Esophagus muscularis mucosa (tissue), 4 donors: ENCODE results near the gene COPRS.

Experiments
- EP300 ChIP-seq: sonication (generic); formaldehyde crosslinking; IDR thresholded peaks from one replicate; pipeline ENCODE4 v1.6.1; 2017; ENCODE audit warnings: antibody characterized with exemption
- POLR2A ChIP-seq: fragments of 450-650 bp; IDR thresholded peaks from one replicate; pipeline ENCODE4 v1.6.1; 2017; ENCODE audit warnings: antibody characterized with exemption, moderate library complexity, mild to moderate bottlenecking, low read depth
- POLR2AphosphoS5 ChIP-seq, 2 donors: sonication (generic); formaldehyde crosslinking; IDR thresholded peaks; one replicate each; pipeline ENCODE4 v1.6.1; 2017; ENCODE audit warnings: antibody characterized with exemption in 2 of 2
- TF ChIP-seq, protein P1 (sequence below), 3 experiments: fragments of 200-600 bp in 2 of 3; fragments of 450-650 bp in 1 of 3; sonication (generic) in 2 of 3; IDR thresholded peaks; one replicate each; pipeline ENCODE4 v1.5.1; 2017 to 2019; ENCODE audit warnings: antibody characterized with exemption in 3 of 3, mild to moderate bottlenecking in 2 of 3, moderate library complexity in 1 of 3

DNA sequence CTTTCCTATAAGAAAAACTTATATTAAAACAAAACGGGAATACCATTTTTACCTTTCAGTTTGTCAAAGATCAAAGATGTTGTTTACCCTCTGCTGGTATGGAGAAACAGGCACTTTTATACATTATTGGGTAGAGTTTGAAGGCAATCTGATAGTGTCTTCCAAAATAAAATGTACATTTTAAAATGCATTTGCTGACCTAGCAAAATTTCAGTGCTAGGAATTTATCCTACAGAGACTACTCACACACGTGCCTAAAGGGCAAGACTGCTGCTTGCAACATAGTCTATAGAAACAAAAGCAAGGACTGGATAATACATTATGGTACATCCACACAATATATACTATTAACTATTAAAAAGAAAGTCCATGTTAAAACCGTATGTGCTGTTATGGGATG, 36.0 kb downstream of the COPRS start:
- TF ChIP-seq POLR2AphosphoS5 (IDR thresholded peaks at IDR 0.05) (no peak), POLR2A (no peak), EP300 (no peak)
- TF ChIP-seq, protein P1, sequence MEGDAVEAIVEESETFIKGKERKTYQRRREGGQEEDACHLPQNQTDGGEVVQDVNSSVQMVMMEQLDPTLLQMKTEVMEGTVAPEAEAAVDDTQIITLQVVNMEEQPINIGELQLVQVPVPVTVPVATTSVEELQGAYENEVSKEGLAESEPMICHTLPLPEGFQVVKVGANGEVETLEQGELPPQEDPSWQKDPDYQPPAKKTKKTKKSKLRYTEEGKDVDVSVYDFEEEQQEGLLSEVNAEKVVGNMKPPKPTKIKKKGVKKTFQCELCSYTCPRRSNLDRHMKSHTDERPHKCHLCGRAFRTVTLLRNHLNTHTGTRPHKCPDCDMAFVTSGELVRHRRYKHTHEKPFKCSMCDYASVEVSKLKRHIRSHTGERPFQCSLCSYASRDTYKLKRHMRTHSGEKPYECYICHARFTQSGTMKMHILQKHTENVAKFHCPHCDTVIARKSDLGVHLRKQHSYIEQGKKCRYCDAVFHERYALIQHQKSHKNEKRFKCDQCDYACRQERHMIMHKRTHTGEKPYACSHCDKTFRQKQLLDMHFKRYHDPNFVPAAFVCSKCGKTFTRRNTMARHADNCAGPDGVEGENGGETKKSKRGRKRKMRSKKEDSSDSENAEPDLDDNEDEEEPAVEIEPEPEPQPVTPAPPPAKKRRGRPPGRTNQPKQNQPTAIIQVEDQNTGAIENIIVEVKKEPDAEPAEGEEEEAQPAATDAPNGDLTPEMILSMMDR (IDR thresholded peaks at IDR 0.05), result no peak
